Type B pancreatic cell (in vitro differentiated cells): ENCODE data around the gene OR6N1. TPM values are rescaled to one million over a fixed set of nuclear protein-coding genes. Genes with fewer than 3 reads are reported as not detected.

Experiments
- DNase-seq: peaks from one replicate; pipeline ENCODE4 v3.0.0; 2021; ENCODE audit warnings: mixed read lengths; ENCODE audit not compliant: unreplicated experiment; ENCODE audit errors: extremely low spot score
- H3K27ac Mint-ChIP-seq: 2 replicates; pipeline ENCODE4 v1.8.0; 2021; ENCODE audit warnings: mild to moderate bottlenecking, mixed read lengths
- H3K27me3 Mint-ChIP-seq: 2 replicates; pipeline ENCODE4 v1.8.0; 2021; ENCODE audit warnings: mixed read lengths
- H3K36me3 Mint-ChIP-seq: 2 replicates; pipeline ENCODE4 v1.8.0; 2021; ENCODE audit warnings: mixed read lengths
- H3K4me1 Mint-ChIP-seq: one replicate; pipeline ENCODE4 v1.8.0; 2021; ENCODE audit warnings: mixed read lengths; ENCODE audit not compliant: unreplicated experiment
- H3K4me3 Mint-ChIP-seq: 2 replicates; pipeline ENCODE4 v1.8.0; 2021; ENCODE audit warnings: mild to moderate bottlenecking, mixed read lengths
- H3K9me3 Mint-ChIP-seq: 2 replicates; pipeline ENCODE4 v1.8.0; 2021; ENCODE audit warnings: mixed read lengths
- CTCF ChIP-seq: fragments of 200-600 bp; sonication (generic); conservative IDR thresholded peaks from 2 replicates; pipeline ENCODE4 v1.5.0; 2021; ENCODE audit warnings: antibody characterized with exemption, mild to moderate bottlenecking
- total RNA-seq: library from RNA; stranded (reverse); gene quantifications from 2 replicates; pipeline ENCODE4 v1.2.1, GENCODE V29; 2021; ENCODE audit warnings: low replicate concordance

OR6N1 gene
- total RNA-seq, 1 donor from 2014 or later, result not detected

GRCh38 chr1:158794247-158794646 is 22.3 kb upstream of the OR6N1 start:
- no peaks in the 10 kb centered on the region for H3K4me1 Mint-ChIP-seq
- TF ChIP-seq CTCF, result no peak
- peaks cover 3% of the 10 kb centered on the region for H3K27me3 Mint-ChIP-seq
- H3K4me3 Mint-ChIP-seq, result no peak overlapping the region
- H3K36me3 Mint-ChIP-seq, result no peaks in the 10 kb centered on the region
- H3K9me3 Mint-ChIP-seq, result no peaks in the 10 kb centered on the region
- DNase-seq, result no peak
- no peak overlapping the region for H3K27ac Mint-ChIP-seq

GRCh38 chr1:158793604-158794003 is 21.6 kb upstream of the OR6N1 start:
- TF ChIP-seq CTCF, result peak; percentile 40

GRCh38 chr1:158781104-158781503 is 9.1 kb upstream of the OR6N1 start, which contains the start of gene OR6N2:
Gene OR6N2 (minus strand): TSS chr1:158781204. CDS start chr1:158777635, 3,569 bp downstream.
- Mint-ChIP-seq H3K9me3 (no peaks in the 10 kb centered on the region), H3K4me1 (no peaks in the 10 kb centered on the region), H3K27me3 (peaks cover 2% of the 10 kb centered on the region), H3K27ac (no peak within 1 kb of the TSS), H3K4me3 (no peak within 1 kb of the TSS), H3K36me3 (no peaks in the 10 kb centered on the region)
- no peak for DNase-seq
- no peak for TF ChIP-seq CTCF

More at GRCh38 chr1:158793604-158794003, 21.6 kb upstream of the OR6N1 start:
- Mint-ChIP-seq H3K27me3 (peaks cover 3% of the 10 kb centered on the region), H3K4me3 (no peak overlapping the region), H3K36me3 (no peaks in the 10 kb centered on the region), H3K9me3 (no peaks in the 10 kb centered on the region), H3K4me1 (no peaks in the 10 kb centered on the region), H3K27ac (no peak overlapping the region)
- DNase-seq, result no peak

GRCh38 chr1:158754420-158754819 is 17.6 kb downstream of the OR6N1 start, which contains the start of gene OR6K6:
Gene OR6K6 (plus strand): TSS chr1:158754720. CDS start chr1:158754888, 168 bp downstream.
- TF ChIP-seq CTCF, result no peak
- no peak within 1 kb of the TSS for H3K4me3 Mint-ChIP-seq
- no peaks in the 10 kb centered on the region for H3K9me3 Mint-ChIP-seq
- no peaks in the 10 kb centered on the region for H3K4me1 Mint-ChIP-seq
- no peak within 1 kb of the TSS for H3K27ac Mint-ChIP-seq
- DNase-seq, result no peak
- no peaks in the 10 kb centered on the region for H3K36me3 Mint-ChIP-seq
- no peaks in the 10 kb centered on the region for H3K27me3 Mint-ChIP-seq

GRCh38 chr1:158752155-158752712 is 19.8 kb downstream of the OR6N1 start:
- H3K9me3 Mint-ChIP-seq, result no peaks in the 10 kb centered on the region
- TF ChIP-seq CTCF, result no peak
- no peaks in the 10 kb centered on the region for H3K27me3 Mint-ChIP-seq
- H3K4me3 Mint-ChIP-seq, result no peak overlapping the region
- no peak overlapping the region for H3K27ac Mint-ChIP-seq
- DNase-seq, result no peak
- H3K36me3 Mint-ChIP-seq, result no peaks in the 10 kb centered on the region
- H3K4me1 Mint-ChIP-seq, result no peaks in the 10 kb centered on the region
